Measurements from ENCODE around the gene C7orf57. TPM values are rescaled to one million over a fixed set of nuclear protein-coding genes. Genes with fewer than 3 reads are reported as not detected.
A peak's percentile ranks its signal among the peaks of the same experiment; 100 is the strongest.

The C7orf57 gene
- total RNA-seq, 1 experiment from 2014 or later: not detected

DNA sequence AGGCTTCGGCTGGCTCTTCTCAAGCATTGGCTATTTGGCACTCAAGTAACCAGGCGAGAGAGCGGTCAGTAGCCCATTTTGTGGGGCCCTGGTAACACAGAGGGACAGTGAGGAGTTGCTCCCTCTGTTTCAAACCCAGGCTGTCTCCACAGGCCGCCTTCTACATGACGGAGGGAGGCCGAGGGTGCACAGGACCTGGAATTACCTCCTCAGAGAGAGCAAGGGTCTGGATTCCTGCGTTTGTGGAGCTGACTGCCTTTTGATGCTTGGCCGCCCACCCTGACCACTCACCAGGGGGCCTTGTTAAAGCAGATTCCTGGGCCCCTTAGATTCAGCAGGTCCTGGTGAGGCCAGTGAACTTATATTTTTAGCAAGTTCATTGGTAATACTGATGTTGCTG, 66.0 kb downstream of the C7orf57 start:
- H3K4me3 ChIP-seq (ENCODE audit: low read depth, low read length): no peak overlapping the region
- Mint-ChIP-seq H3K27me3 (ENCODE audit: insufficient read depth, unreplicated experiment) (no peaks in the 10 kb centered on the region), H3K36me3 (ENCODE audit: insufficient read depth, unreplicated experiment) (peaks cover 15% of the 10 kb centered on the region), H3K27ac (ENCODE audit: unreplicated experiment) (no peak overlapping the region), H3K4me1 (ENCODE audit: low read depth, unreplicated experiment) (no peaks in the 10 kb centered on the region), H3K4me3 (ENCODE audit: unreplicated experiment) (no peak overlapping the region), H3K9me3 (ENCODE audit: unreplicated experiment) (no peaks in the 10 kb centered on the region)
- H3K36me3 ChIP-seq (ENCODE audit: control insufficient read depth, insufficient read depth, low read length): peaks cover 3% of the 10 kb centered on the region; the same call in 1 of the 2 replicates
- ChIA-PET CTCF (no interaction called here), POLR2A (no interaction called here)
- H3K27me3 ChIP-seq (replicated peaks; ENCODE audit: control insufficient read depth, insufficient read depth, low read length): no peaks in the 10 kb centered on the region
- BruUV-seq (replicated peaks): no TSS peak
- DNase-seq: no peak
- H3K4me1 ChIP-seq: no peaks in the 10 kb centered on the region
- no peaks in the 10 kb centered on the region for H3K9me3 ChIP-seq
- TF ChIP-seq, protein P1, sequence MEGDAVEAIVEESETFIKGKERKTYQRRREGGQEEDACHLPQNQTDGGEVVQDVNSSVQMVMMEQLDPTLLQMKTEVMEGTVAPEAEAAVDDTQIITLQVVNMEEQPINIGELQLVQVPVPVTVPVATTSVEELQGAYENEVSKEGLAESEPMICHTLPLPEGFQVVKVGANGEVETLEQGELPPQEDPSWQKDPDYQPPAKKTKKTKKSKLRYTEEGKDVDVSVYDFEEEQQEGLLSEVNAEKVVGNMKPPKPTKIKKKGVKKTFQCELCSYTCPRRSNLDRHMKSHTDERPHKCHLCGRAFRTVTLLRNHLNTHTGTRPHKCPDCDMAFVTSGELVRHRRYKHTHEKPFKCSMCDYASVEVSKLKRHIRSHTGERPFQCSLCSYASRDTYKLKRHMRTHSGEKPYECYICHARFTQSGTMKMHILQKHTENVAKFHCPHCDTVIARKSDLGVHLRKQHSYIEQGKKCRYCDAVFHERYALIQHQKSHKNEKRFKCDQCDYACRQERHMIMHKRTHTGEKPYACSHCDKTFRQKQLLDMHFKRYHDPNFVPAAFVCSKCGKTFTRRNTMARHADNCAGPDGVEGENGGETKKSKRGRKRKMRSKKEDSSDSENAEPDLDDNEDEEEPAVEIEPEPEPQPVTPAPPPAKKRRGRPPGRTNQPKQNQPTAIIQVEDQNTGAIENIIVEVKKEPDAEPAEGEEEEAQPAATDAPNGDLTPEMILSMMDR (IDR thresholded peaks at IDR 0.05; ENCODE audit: insufficient read depth in 1 of 2, low read depth in 1 of 2, low read length in 1 of 2, severe bottlenecking in 1 of 2, unreplicated experiment in 1 of 2): no peak
- intact Hi-C loops (cut with micrococcal nuclease; ENCODE audit: unreplicated experiment): no loop called here

DNA sequence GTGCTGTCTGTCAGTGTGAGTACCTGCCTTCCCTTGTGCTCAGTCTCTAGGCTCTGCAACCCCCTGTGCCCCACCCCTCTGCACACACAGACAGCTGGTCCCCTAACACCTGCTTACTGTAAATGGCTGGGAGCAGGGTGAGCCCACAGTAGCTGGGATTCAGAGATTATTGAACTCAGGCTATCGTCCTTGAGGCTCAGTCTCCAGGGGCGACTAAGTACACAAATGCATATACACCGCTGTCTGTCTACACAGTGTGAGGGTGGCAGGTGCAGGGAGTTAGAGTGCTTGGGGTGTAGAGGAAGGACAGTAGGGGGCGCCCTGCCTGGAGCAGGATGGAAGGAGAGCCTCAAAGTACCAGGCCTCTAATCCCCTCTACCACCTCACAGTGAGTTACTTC, 66.6 kb downstream of the C7orf57 start:
- Mint-ChIP-seq H3K4me1 (ENCODE audit: low read depth, unreplicated experiment) (no peaks in the 10 kb centered on the region), H3K36me3 (ENCODE audit: insufficient read depth, unreplicated experiment) (peaks cover 10% of the 10 kb centered on the region), H3K9me3 (ENCODE audit: unreplicated experiment) (no peaks in the 10 kb centered on the region), H3K27me3 (ENCODE audit: insufficient read depth, unreplicated experiment) (no peaks in the 10 kb centered on the region), H3K4me3 (ENCODE audit: unreplicated experiment) (no peak overlapping the region), H3K27ac (ENCODE audit: unreplicated experiment) (no peak overlapping the region)
- no peaks in the 10 kb centered on the region for H3K27me3 ChIP-seq (replicated peaks; ENCODE audit: control insufficient read depth, insufficient read depth, low read length)
- H3K9me3 ChIP-seq: no peaks in the 10 kb centered on the region
- no peak overlapping the region for H3K4me3 ChIP-seq (ENCODE audit: low read depth, low read length)
- intact Hi-C loops (cut with micrococcal nuclease; ENCODE audit: unreplicated experiment): no loop called here
- CTCF ChIA-PET: interaction anchor here (0.6 kb wide), 1 partner anchor 723 kb away, joined by 3 read pairs; no protein-coding TSS in a partner anchor
- peaks cover 5% of the 10 kb centered on the region for H3K36me3 ChIP-seq (ENCODE audit: control insufficient read depth, insufficient read depth, low read length)
- H3K4me1 ChIP-seq: no peaks in the 10 kb centered on the region
- TF ChIP-seq, protein P1 (IDR thresholded peaks at IDR 0.05; ENCODE audit: insufficient read depth in 1 of 2, low read depth in 1 of 2, low read length in 1 of 2, severe bottlenecking in 1 of 2, unreplicated experiment in 1 of 2): peak in 1 of 2 experiments; percentile 22
- BruUV-seq (replicated peaks): no TSS peak
- DNase-seq: no peak
- POLR2A ChIA-PET: no interaction called here

DNA sequence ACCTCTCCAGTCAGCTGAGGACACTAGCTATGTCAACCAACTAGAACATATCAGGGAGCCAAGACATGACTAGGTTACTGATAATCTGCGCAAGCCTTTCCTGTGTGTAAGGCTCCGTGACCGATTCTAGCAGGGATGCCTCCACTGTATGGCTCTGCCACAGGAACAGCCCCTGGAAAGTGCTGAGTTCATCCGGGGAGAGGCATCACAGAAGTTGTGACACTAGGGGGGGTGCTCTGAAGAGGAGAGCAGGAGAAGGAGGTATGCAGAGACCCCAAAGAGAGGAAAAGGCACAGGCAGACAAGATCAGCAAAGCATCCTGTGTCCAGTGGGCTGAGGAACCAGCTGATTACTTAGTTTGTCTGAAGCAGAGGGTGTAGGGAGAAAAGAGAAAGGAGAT, 67.2 kb downstream of the C7orf57 start:
- Mint-ChIP-seq H3K36me3 (ENCODE audit: insufficient read depth, unreplicated experiment) (peaks cover 10% of the 10 kb centered on the region), H3K27ac (ENCODE audit: unreplicated experiment) (no peak overlapping the region), H3K9me3 (ENCODE audit: unreplicated experiment) (no peaks in the 10 kb centered on the region), H3K4me1 (ENCODE audit: low read depth, unreplicated experiment) (no peaks in the 10 kb centered on the region), H3K4me3 (ENCODE audit: unreplicated experiment) (no peak overlapping the region), H3K27me3 (ENCODE audit: insufficient read depth, unreplicated experiment) (no peaks in the 10 kb centered on the region)
- H3K4me1 ChIP-seq: no peaks in the 10 kb centered on the region
- TF ChIP-seq, protein P1 (IDR thresholded peaks at IDR 0.05; ENCODE audit: insufficient read depth in 1 of 2, low read depth in 1 of 2, low read length in 1 of 2, severe bottlenecking in 1 of 2, unreplicated experiment in 1 of 2): no peak
- intact Hi-C loops (cut with micrococcal nuclease; ENCODE audit: unreplicated experiment): no loop called here
- H3K4me3 ChIP-seq (ENCODE audit: low read depth, low read length): no peak overlapping the region
- no peaks in the 10 kb centered on the region for H3K27me3 ChIP-seq (replicated peaks; ENCODE audit: control insufficient read depth, insufficient read depth, low read length)
- no peak for DNase-seq
- ChIA-PET CTCF (interaction anchor here (0.6 kb wide), 1 partner anchor 723 kb away, joined by 3 read pairs; no protein-coding TSS in a partner anchor), POLR2A (no interaction called here)
- no TSS peak for BruUV-seq (replicated peaks)
- H3K36me3 ChIP-seq (ENCODE audit: control insufficient read depth, insufficient read depth, low read length): peaks cover 5% of the 10 kb centered on the region
- no peaks in the 10 kb centered on the region for H3K9me3 ChIP-seq
